ENCODE results near the gene ZNF550.
"Not testable (repeated sequence)": the region's sequence is repeated elsewhere in the genome, so short reads cannot be mapped to it uniquely, and the experiment has no call there.

GRCh38 chr19:57488299-57488644 lies 71.4 kb downstream of the ZNF550 start:
- TF ChIP-seq, protein P1, sequence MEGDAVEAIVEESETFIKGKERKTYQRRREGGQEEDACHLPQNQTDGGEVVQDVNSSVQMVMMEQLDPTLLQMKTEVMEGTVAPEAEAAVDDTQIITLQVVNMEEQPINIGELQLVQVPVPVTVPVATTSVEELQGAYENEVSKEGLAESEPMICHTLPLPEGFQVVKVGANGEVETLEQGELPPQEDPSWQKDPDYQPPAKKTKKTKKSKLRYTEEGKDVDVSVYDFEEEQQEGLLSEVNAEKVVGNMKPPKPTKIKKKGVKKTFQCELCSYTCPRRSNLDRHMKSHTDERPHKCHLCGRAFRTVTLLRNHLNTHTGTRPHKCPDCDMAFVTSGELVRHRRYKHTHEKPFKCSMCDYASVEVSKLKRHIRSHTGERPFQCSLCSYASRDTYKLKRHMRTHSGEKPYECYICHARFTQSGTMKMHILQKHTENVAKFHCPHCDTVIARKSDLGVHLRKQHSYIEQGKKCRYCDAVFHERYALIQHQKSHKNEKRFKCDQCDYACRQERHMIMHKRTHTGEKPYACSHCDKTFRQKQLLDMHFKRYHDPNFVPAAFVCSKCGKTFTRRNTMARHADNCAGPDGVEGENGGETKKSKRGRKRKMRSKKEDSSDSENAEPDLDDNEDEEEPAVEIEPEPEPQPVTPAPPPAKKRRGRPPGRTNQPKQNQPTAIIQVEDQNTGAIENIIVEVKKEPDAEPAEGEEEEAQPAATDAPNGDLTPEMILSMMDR (IDR thresholded peaks at IDR 0.05), result not testable (repeated sequence)
- not testable (repeated sequence) for TF ChIP-seq POLR2A (IDR thresholded peaks at IDR 0.05)

Data from upper lobe of left lung (tissue), 4 donors.